ENCODE data around the gene MTREX.

Gene MTREX

DNA sequence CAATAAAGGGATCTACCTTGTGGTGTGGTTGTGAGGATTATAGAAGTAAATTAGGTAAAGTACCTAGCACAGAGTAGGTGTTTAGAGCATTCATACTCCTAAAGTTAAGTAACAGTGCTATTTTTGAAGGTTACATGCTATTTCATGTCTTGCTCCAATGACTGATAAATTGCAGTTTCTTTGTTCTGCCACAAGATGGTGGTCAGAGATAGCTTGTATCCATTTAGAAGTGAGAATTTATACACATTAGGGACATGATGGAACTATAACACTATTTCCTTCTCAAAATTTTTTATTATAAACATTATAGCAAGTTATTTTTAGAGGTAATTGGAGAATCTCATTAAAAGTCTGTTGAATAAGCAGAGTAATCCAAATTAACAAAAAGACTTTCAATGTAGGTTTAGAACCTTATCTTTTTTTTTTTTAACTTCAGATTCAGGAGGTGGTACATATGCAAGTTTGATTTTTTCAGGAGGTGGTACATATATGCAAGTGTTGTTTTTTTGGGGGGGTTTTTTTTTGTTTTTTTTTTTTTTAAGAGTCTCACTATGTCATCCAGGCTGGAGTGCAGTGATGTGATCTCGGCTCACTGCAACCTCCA lies 17.1 kb downstream of the MTREX start:
- peak; percentile 49 for DNase-seq (ENCODE audit: low read depth)

DNA sequence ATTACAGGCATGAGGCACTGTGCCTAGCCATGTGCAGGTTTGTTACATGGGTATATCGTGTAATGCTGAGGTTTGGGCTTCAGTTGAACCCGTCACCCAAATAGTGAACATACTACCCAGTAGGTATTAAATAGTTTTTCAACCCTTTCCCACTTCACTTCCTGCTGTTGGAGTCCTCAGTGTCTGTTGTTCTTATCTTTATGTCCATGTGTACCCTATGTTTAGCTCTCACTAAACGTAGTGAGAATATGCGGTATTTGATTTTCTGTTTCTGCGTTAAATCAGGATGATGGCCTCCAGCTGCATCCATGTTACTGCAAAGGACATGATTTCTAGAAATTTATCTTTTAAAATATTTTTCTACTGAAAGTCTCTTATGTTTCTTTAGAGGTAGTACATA lies 17.8 kb downstream of the MTREX start:
- DNase-seq (ENCODE audit: low read depth), result no peak

DNA sequence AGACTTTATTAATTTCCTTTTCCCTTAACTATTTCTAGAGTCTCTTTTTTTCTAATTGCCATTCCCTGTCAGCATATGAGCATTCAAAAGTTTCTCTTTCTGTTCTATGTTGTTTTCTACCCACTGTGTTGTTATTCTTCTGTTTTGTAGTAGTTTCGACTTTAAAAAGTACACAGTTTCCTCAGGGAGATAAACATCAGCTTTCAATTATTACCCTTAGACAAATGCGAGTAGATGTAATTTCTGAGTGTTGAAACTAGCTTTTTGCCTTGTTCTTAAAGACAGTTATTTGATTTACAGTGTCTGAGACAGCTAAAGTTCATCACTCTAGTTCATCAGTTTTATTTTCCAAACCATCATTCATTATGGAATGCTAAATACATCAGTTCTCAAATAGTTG lies 19.5 kb downstream of the MTREX start:
- peak; percentile 21 for DNase-seq (ENCODE audit: low read depth)

DNA sequence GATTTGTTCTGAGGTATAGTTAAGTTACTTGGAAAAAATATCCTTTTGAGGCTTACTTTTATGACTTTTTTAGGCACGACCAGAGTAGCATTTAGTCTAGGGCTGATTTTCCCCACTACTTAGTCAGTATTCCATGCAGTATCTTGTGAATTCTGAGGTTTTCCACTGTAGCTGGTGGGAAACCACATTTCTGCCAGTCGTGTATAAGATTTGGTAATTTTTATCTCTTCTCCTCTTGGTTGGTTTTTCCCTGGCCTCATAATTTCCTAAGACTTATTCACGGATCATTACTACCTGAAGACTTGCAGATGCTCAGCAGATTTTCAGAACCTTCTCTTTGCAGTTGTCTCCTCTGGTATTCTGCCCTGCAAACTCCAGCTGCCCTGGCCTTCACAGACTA lies 23.5 kb downstream of the MTREX start:
- DNase-seq (ENCODE audit: low read depth), result no peak

DNA sequence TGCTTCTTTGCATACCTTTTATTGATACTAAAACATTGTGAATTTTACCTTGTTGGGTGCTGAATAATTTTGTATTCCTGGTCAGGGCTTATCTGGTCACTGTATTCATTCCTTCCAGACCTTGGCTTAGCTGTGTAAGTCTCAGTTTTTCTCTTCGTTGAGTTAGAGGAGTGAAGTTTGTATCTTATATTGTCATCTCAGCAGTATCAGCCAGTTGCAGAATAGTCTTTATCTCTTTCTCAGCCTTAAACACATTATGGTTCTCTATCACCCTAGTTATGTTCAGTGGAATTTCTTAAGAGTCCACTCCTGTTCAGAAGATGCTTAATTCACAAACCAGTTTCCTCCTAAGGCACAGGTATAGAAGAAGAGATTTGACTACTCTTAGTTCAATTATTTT lies 25.2 kb downstream of the MTREX start:
- no peak for DNase-seq (ENCODE audit: low read depth)

DNA sequence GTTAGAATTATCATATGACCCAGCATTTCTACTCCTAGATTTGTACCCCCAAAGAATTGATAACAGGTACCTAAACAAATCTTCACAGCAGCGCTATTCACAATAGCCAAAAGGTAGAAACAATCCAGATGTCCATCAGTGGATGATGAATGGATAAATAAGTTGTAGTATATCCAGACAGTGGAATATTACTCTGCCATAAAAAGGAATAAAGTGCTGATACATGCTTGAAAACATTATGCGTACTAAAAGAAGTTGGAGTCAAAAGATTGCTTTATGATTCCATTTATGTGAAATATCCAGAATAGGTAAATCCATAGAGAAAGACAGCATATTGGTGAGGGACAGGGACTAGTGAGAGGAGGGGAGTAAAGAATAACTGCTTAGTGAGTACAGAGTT lies 26.0 kb downstream of the MTREX start:
- DNase-seq (ENCODE audit: low read depth), result no peak

DNA sequence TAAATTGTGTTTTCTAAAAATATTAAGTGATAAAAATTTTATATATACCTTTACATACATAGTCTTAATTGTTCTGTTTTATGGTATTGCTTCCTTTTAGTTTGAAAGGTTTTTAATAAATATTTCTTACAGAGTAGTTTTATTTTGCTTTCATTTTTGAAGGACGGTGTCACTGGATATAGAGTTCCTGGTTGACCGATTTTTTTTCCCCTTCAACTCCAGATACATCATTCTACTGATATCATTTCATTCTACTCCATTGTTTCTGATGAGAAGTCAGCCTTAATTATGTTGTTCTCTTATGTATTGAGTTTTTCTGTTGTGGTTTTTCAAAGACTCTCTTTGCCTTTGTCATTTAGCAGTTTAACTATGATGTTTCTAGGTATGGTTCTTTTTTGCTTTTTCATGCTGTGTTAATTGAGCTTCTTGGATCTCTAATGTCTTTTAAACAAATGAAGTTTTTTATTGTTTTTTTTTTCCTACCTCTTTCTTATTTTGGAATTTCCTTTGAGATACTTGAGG lies 30.4 kb downstream of the MTREX start:
- DNase-seq (ENCODE audit: low read depth), result no peak

DNA sequence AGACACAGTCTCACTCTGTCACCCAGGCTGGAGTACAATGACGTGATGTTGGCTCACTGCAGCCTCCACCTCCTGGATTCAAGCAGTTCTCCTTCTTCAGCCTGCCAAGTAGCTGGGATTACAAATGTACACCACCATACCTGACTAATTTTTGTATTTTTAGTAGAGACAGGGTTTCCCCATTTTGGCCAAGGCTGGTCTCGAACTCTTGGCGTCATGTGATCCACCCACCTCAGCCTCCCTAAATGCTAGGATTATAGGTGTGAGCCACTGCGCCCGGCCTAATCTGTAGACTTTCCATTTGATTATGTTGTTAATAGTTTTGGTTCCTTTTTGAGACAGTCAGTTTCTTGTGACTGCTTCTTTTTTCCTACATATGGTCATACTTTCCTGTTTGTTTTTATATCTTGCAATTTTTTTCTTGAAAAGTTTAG lies 31.0 kb downstream of the MTREX start:
- DNase-seq (ENCODE audit: low read depth), result no peak

DNA sequence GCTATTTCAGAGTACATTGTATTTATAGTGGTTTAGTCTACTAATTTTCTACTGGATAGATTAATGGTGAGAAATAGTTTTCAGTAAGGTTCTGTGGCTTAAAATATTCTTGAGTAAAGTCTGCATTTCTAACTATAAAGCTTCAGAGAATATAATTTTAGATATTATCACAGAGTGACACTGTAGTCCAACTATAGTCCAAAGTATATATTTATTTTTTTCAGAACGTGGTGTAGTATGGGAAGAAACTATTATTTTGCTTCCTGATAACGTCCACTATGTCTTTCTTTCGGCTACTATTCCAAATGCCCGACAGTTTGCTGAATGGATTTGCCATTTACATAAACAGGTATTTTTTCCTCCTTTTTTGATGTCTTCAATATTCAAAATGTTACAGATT lies 35.3 kb downstream of the MTREX start:
- DNase-seq (ENCODE audit: low read depth), result no peak

DNA sequence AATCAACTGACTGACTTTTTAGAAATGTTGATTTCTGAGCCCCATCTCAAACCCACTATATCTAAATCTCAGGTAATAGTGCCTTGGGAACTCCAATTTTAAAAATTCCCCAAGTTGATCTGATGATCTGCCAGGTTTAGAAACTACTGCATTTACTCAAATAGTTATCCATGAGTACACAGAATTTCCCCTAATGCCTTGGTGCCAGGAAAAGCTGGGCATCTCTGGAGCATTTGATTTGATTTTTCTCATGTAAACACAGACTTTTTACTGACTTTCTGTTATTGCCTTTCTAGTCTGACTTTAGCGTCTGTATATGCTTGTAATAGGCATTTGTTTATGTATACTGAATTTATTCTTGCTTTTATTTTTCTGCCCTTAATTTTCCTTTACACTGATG lies 35.8 kb downstream of the MTREX start:
- no peak for DNase-seq (ENCODE audit: low read depth)

DNA sequence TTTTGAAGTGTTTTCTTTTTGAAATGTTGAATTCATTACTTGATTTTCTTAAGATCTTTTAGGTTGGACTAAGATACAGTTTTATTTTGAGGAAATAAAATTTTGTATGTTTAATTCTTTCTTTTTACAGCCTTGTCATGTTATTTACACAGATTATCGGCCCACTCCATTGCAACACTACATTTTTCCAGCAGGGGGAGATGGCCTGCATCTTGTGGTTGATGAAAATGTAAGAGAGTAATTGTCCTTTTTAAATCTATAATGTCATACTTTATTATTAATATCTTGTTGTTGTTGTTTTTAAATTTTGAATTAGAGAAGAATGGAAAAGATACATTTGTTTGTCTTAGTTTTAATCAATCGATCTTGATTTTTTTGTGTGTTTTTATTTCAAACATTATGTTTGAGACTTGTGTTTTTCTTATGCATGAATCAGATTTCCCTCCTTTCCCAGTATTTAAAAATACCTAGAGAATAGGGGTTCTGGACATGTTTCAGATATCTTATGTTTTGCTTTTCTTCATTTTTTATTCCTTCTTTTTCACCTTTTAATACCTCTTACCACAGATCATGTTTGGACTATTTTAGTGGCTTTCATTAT lies 36.7 kb downstream of the MTREX start:
- peak; percentile 61 for DNase-seq (ENCODE audit: low read depth)

DNA sequence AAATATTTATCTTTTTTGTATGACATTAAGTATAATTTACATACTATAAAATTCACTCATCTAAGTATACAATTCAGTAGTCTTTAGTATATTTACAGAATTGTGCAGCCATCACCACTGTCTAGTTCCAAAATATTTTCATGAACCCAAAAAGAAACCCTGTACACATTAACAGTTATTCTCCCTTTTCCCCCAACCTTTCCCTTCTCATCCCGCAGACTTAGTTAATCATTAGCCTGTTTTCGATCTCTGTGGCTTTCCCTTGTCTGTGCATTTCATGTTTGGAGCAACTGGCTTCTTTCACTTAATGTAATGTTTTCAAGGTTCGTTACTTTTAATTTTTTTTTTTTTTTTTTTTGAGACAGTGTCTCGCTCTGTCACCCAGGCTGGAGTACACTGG lies 37.5 kb downstream of the MTREX start:
- no peak for DNase-seq (ENCODE audit: low read depth)

DNA sequence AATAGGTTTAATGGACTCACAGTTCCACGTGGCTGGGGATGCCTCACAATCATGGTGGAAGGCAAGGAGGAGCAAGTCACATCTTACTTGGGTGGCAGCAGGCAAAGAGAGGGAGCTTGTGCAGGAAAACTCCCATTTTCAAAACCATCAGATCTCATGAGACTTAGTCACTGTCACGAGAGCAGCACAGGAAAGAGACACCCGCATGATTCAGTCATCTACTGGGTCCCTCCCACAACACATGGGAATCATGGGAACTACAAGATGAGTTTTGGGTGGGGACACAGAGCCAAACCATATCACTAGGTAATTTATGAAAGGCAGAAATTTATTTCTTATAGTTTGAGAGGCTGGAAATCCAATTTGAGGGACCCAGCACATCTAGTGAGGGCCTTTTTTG lies 40.0 kb downstream of the MTREX start:
- DNase-seq (ENCODE audit: low read depth), result no peak

DNA sequence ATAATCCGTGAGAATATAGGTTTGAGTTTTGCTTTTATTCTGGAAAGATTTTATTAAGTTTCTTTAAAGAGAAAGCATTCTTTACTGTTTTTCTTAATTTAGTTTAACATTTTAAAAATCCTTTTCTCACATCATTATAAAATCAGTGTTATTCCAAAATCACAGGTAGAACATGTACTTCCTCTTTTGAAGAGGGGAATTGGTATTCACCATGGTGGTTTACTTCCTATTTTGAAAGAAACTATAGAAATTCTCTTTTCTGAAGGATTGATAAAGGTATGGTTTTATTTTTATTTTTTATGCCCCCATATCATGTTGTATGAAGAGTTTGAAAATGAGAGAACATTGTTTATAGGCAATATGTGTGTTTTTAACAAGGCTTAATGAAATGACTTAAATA lies 43.0 kb downstream of the MTREX start:
- DNase-seq (ENCODE audit: low read depth), result no peak

DNA sequence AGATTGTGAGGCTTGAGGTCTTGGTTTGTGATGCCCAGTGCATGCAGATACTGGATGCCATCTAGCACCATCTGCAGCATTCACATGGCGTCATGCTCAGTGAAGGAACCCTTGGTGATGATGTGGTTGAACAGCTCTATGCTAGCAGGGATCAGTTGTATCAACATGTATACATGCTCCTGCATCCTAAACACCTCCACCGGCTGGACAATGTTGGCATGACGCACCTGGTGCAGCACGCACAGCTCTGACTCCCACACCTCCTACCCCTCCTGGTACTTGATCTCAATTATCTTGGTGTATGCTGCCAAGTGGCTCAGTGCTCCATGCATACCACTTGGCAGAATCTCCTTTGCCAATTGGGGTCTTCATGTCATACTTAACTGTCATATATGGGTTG lies 49.1 kb downstream of the MTREX start:
- no peak for DNase-seq (ENCODE audit: low read depth)

DNA sequence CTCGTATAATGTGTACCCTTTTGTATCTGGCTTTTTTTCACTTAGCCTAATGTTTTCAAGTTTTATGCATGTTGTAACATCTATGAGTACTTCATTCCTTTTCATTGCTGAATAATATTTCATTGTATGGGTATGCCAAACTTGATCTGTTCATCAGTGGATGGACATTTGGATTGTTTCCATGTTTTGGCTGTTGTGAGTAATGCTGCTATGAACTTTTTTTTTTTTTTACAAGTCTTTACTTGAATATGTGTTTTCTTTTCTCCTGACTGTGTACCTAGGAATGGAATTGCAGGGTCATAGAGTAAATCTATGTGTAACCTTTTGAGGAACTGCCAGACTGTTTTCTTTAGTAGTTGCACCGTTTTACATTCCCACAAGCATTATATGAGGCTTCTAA lies 52.4 kb downstream of the MTREX start:
- no peak for DNase-seq (ENCODE audit: low read depth)

DNA sequence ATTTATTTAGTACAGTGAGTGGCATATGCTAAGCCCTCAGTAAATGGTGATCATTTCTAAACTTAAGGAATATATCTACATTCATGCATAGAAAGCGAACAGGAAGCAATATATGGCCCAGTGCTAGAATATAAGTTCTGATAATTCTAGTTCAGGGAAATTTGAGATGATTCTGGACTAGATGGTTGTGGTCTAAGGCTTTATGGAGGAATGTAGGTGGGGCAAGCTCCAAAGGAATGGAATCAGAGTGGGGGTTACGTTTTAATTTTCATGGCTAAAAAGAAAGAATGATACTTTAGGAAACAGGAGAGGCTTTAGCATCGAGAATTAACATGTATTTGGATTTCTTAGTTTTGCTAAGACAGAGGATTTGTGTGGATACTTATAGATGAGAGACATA lies 56.1 kb downstream of the MTREX start:
- DNase-seq (ENCODE audit: low read depth), result no peak

DNA sequence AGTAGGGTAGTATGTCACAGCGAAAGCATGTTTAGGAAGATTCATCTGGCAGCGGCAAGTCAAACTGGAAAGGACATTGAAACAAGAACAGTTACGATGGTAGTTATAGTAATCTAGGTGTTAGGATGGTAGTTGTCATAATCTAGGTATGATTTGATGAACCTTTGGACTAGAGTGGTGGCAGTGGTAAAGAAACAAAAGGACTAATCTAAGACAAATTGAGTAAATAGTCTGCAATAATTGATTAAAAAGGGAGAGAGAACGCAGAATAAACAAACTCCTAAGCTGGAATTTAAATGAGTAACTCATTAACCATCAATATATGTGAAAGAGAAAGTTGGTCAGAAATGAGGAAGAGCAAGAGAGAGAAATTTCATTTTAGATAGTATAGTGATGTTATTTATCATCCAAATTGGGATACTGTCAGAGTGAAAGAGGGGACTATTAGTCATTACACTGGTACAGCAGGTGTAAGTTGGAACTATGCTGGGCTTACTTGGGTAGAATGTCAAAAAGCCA lies 56.8 kb downstream of the MTREX start:
- no peak for DNase-seq (ENCODE audit: low read depth)

DNA sequence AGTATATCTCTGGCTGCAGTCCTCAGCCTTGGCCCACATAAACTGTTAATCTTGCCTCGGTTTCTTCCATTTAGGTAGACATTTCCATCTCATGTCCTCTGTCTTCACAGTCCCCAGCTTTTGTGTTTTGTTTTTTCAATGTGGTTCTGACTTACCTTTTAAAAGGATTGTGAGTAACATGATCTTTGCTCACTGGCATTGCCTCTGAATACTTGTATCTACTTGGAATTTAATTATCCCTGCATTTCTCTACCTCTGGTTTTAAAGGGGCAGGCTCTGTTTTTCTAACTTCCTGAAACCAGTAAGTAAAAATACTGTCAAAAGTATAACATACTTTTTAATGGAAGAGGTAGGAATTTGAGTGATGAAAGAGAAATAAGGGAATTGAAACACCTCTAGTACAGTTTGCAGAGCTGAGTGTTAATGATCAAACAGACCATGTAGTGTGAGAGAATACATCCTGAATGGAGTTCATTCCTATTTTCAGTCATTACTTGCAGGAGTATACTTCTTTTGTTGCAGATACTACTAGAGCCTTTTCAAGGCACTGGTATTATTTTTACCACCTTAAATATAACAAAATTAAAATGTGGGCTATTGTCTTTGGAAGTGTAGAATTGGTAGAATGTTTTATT lies 62.6 kb downstream of the MTREX start:
- DNase-seq (ENCODE audit: low read depth), result no peak

DNA sequence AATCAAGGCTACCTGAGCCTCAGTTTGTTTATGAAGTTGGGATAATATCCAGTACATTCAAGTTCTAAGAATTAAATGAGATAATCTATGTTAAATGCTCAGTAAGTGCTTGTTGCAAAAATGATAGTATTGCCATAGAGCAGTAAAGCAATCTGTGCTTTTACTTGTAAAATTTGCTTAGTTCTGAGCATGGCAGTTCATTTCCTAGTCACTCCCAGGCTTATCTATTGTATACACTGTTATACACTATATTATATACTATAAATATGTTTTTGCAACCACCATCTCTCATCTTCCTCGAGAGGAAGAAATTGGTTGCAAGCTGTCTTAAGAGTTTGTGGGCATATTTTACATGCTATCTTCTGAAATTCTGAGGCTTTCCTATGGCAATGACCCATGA lies 63.4 kb downstream of the MTREX start:
- no peak for DNase-seq (ENCODE audit: low read depth)

DNA sequence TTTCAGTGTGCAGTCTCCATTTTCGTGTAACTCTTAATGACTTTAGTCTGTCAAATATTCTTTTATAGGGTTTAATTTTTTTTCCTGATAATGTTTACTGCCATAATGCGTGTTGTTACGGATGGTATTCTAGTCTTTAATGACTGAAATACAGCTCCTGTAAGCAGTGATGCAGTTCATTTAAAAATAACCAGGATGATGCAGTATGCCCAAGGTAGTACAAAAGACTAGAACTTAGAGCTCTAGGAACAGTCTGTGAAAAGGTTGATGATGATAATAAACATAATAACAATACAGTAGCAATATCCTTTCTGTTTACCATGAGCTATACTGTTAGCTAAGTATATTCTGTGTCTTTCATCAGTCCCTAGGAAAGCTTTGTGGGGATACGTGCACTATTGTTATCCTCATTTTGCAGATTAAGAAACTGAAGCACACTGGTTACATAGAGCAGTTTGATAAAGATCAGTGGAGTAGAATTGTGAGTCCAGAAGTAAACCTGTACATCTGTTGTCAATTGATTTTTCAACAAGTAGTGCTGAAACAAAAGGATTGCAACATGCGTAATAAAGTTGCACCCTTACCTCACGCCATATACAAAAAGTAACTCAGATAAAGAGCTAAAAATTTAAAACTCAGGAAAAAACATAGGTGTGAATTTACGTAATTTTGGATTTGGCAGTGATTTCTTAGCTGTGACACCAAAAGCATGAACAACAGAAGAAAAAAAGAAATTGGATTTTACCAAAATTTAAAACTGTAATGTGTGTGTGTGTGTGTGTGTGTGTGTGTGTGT lies 64.5 kb downstream of the MTREX start:
- no peak for DNase-seq (ENCODE audit: low read depth)

DNA sequence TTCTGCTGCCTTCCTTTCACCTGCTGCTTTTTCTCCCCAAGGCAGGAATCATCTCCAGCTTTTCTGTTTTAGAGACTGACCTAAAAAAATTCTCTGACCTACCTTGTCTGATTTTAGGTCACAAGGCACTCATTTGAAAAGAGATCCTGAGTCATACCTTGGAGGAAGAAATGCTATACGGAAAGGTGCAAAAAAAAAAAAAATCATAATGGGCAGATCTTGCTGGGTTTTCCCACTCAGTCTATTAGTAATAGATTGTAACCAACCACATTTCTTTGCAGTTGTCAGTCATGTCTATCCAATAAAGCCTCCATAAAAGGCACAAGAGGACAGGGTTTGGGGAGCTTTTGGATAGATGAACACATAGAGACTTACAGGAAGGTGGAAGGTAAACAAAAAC lies 70.0 kb downstream of the MTREX start:
- no peak for DNase-seq (ENCODE audit: low read depth)

DNA sequence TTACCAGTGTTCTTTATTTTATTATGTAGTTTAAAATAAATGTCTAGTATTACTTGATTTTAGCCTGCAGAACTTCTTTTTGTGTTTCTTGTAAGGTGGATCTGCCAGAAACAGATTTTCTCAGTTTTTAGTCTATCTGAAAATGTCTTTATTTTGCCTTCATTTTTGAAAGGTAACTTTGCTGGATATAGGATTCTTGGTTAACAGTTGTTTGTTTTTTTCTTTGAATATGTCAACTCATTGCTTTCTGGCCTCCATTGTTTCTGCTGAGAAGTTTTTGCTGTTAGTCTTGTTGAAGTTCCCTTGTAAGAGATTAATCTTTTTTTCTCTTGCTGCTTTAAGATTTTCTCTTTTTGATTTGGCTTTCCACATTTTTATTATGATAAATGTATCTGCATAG lies 75.5 kb downstream of the MTREX start:
- no peak for DNase-seq (ENCODE audit: low read depth)

Measured in fibroblast of gingiva (primary cell).